Mammary epithelial cell (primary cell): ENCODE results near the gene SYNM.

Experiments used
- CTCF ChIP-seq, 2 donors: IDR thresholded peaks in 1 of 2; conservative IDR thresholded peaks in 1 of 2; 2 replicates each; pipeline ENCODE4 v1.5.1; 2011 to 2012; ENCODE audit warnings: inconsistent platforms in 2 of 2, low read length in 2 of 2, mild to moderate bottlenecking in 2 of 2, control low read depth in 1 of 2, low read depth in 1 of 2; ENCODE audit not compliant: insufficient read depth in 1 of 2; ENCODE audit errors: extremely low read depth in 1 of 2
- EZH2 ChIP-seq: IDR thresholded peaks from 2 replicates; pipeline ENCODE4 v1.6.1; 2012; ENCODE audit warnings: low read length, inconsistent platforms, borderline replicate concordance

- TF ChIP-seq CTCF (conservative IDR thresholded peaks at IDR 0.05 in 1 of 2, IDR thresholded peaks at IDR 0.05 in 1 of 2; ENCODE audit: extremely low read depth in 1 of 2, insufficient read depth in 1 of 2, low read depth in 1 of 2, low read length in 2 of 2), result no peak
- no peak for TF ChIP-seq EZH2
Observed at GRCh38 chr15:99145005-99145404, 40.1 kb downstream of the SYNM start.
